H9 (cell line): ENCODE data around the gene SAP25. TPM values are rescaled to one million over a fixed set of nuclear protein-coding genes. Genes with fewer than 3 reads are reported as not detected.

Experiments
- DNase-seq: peaks from one replicate; pipeline ENCODE4 v3.0.0-alpha.2; 2017
- H2AFZ ChIP-seq: one replicate; pipeline ENCODE4 v1.6.1; 2013; ENCODE audit warnings: mild to moderate bottlenecking, low read length, control low read depth, moderate library complexity
- H2AK5ac ChIP-seq: 2 replicates; pipeline ENCODE4 v1.6.1; 2013; ENCODE audit warnings: low read length, control low read depth, mixed read lengths; ENCODE audit not compliant: insufficient read length
- H2BK120ac ChIP-seq: one replicate; pipeline ENCODE4 v1.6.1; 2013; ENCODE audit warnings: low read depth, mild to moderate bottlenecking, low read length, control low read depth, inconsistent platforms; ENCODE audit not compliant: poor library complexity, severe bottlenecking
- H2BK12ac ChIP-seq: 2 replicates; pipeline ENCODE4 v1.6.1; 2013; ENCODE audit warnings: low read length, control low read depth, mixed read lengths, low read depth; ENCODE audit not compliant: insufficient read length
- H2BK15ac ChIP-seq: 2 replicates; pipeline ENCODE4 v1.6.1; 2013; ENCODE audit warnings: low read depth, low read length, control low read depth
- H2BK20ac ChIP-seq: one replicate; pipeline ENCODE4 v1.6.1; 2013; ENCODE audit warnings: low read depth, mild to moderate bottlenecking, low read length, control low read depth, inconsistent platforms; ENCODE audit not compliant: poor library complexity, severe bottlenecking
- H2BK5ac ChIP-seq: 2 replicates; pipeline ENCODE4 v1.6.1; 2013; ENCODE audit warnings: low read length, control low read depth, mixed read lengths; ENCODE audit not compliant: insufficient read length
- H3K14ac ChIP-seq: 2 replicates; pipeline ENCODE4 v1.6.1; 2013; ENCODE audit warnings: low read length, control low read depth; ENCODE audit not compliant: insufficient read depth
- H3K18ac ChIP-seq: 2 replicates; pipeline ENCODE4 v1.6.1; 2013; ENCODE audit warnings: low read depth, mild to moderate bottlenecking, mixed read lengths, low read length, control low read depth; ENCODE audit not compliant: insufficient read length
- H3K23ac ChIP-seq: 2 replicates; pipeline ENCODE4 v1.6.1; 2013; ENCODE audit warnings: low read length, control low read depth, mixed read lengths, low read depth; ENCODE audit not compliant: insufficient read length
- H3K23me2 ChIP-seq: 2 replicates; pipeline ENCODE4 v1.6.1; 2013; ENCODE audit warnings: low read depth, mild to moderate bottlenecking, mixed read lengths, low read length, control low read depth; ENCODE audit not compliant: insufficient read length, poor library complexity, severe bottlenecking
- H3K27ac ChIP-seq: 2 replicates; pipeline ENCODE4 v1.5.1; 2013; ENCODE audit warnings: low read length, control low read depth, mixed read lengths, low read depth; ENCODE audit not compliant: insufficient read length
- H3K27me3 ChIP-seq: 2 replicates; pipeline ENCODE4 v1.6.1; 2013; ENCODE audit warnings: low read length, control low read depth, inconsistent platforms; ENCODE audit not compliant: insufficient read depth
- H3K4ac ChIP-seq: 2 replicates; pipeline ENCODE4 v1.6.1; 2013; ENCODE audit warnings: low read depth, mild to moderate bottlenecking, control low read depth, inconsistent platforms, low read length, moderate library complexity
- H3K4me1 ChIP-seq: 2 replicates; pipeline ENCODE4 v1.6.1; 2013; ENCODE audit warnings: low read length, control low read depth, inconsistent platforms; ENCODE audit not compliant: insufficient read depth
- H3K4me2 ChIP-seq: 2 replicates; pipeline ENCODE4 v1.6.1; 2013; ENCODE audit warnings: low read length, control low read depth, mixed read lengths; ENCODE audit not compliant: insufficient read length, insufficient read depth
- H3K56ac ChIP-seq: 2 replicates; pipeline ENCODE4 v1.6.1; 2013; ENCODE audit warnings: low read depth, mild to moderate bottlenecking, mixed read lengths, low read length, control low read depth; ENCODE audit not compliant: insufficient read length
- H3K79me1 ChIP-seq: 2 replicates; pipeline ENCODE4 v1.6.1; 2013; ENCODE audit warnings: low read depth, mild to moderate bottlenecking, moderate library complexity, low read length, control low read depth, inconsistent platforms; ENCODE audit not compliant: insufficient read depth, poor library complexity, severe bottlenecking
- H3K79me2 ChIP-seq: 2 replicates; pipeline ENCODE4 v1.6.1; 2013; ENCODE audit warnings: low read length, control low read depth, inconsistent platforms; ENCODE audit not compliant: insufficient read depth
- H3K9ac ChIP-seq: 2 replicates; pipeline ENCODE4 v1.6.1; 2013; ENCODE audit warnings: low read length, control low read depth, mixed read lengths; ENCODE audit not compliant: insufficient read length; ENCODE audit errors: extremely low read depth
- H3K9me3 ChIP-seq: one replicate; pipeline ENCODE4 v1.6.1; 2013; ENCODE audit warnings: low read depth, low read length, inconsistent platforms; ENCODE audit not compliant: control insufficient read depth
- H3T11ph ChIP-seq: one replicate; pipeline ENCODE4 v1.6.1; 2013; ENCODE audit warnings: mild to moderate bottlenecking, low read length, control low read depth, inconsistent platforms
- H4K20me1 ChIP-seq: one replicate; pipeline ENCODE4 v1.6.1; 2013; ENCODE audit not compliant: control insufficient read depth, insufficient read length, insufficient read depth
- H4K5ac ChIP-seq: 2 replicates; pipeline ENCODE4 v1.6.1; 2013; ENCODE audit warnings: low read depth, mild to moderate bottlenecking, mixed read lengths, low read length, control low read depth; ENCODE audit not compliant: insufficient read length
- H4K8ac ChIP-seq: replicated peaks from 2 replicates; pipeline ENCODE4 v1.6.1; 2013; ENCODE audit warnings: low read length, control low read depth, mixed read lengths, low read depth; ENCODE audit not compliant: insufficient read length
- H4K91ac ChIP-seq: 2 replicates; pipeline ENCODE4 v1.6.1; 2013; ENCODE audit warnings: low read depth, mild to moderate bottlenecking, moderate library complexity, mixed read lengths, low read length, control low read depth; ENCODE audit not compliant: insufficient read length
- H3K27ac Mint-ChIP-seq, 3 experiments: 2 replicates in 2 of 3; 3 replicates in 1 of 3; pipeline ENCODE4 v1.8.0; 2020 to 2021; ENCODE audit warnings: mixed read lengths in 3 of 3, mild to moderate bottlenecking in 1 of 3, moderate library complexity in 1 of 3
- H3K27me3 Mint-ChIP-seq: 2 replicates; pipeline ENCODE4 v1.8.0; 2021; ENCODE audit warnings: low read depth, mild to moderate bottlenecking, moderate library complexity, mixed read lengths
- H3K36me3 Mint-ChIP-seq, 3 experiments: 2 replicates in 2 of 3; 3 replicates in 1 of 3; pipeline ENCODE4 v1.8.0; 2020 to 2021; ENCODE audit warnings: low read depth in 3 of 3, mixed read lengths in 3 of 3; ENCODE audit not compliant: insufficient read depth in 1 of 3
- H3K4me1 Mint-ChIP-seq, 2 experiments: 2 replicates each; pipeline ENCODE4 v1.8.0; 2020; ENCODE audit warnings: mixed read lengths in 2 of 2
- H3K4me3 Mint-ChIP-seq, 2 experiments: 2 replicates in 1 of 2; 3 replicates in 1 of 2; pipeline ENCODE4 v1.8.0; 2020 to 2021; ENCODE audit warnings: mild to moderate bottlenecking in 2 of 2, mixed read lengths in 2 of 2, moderate library complexity in 1 of 2
- H3K9me3 Mint-ChIP-seq, 2 experiments: 2 replicates in 1 of 2; 3 replicates in 1 of 2; pipeline ENCODE4 v1.8.0; 2020; ENCODE audit warnings: mild to moderate bottlenecking in 2 of 2, mixed read lengths in 2 of 2, moderate library complexity in 1 of 2
- WGBS: extraction: QIAGEN DNeasy Blood & Tissue Kit; methylation state at CpG from one replicate; pipeline ENCODE4 v1.1.7; 2013; ENCODE audit warnings: missing lambda C conversion rate, low lambda C conversion rate, mixed read lengths; ENCODE audit not compliant: insufficient read length; ENCODE audit errors: extremely low coverage; 5-methylcytosine and 5-hydroxymethylcytosine counted together
- total RNA-seq: library from RNA; stranded (reverse); gene quantifications from 2 replicates; pipeline ENCODE4 v1.2.1, GENCODE V29; 2021
- TF ChIP-seq, protein P1 (sequence below): fragments of 200-600 bp; sonication (generic); conservative IDR thresholded peaks from 3 replicates; pipeline ENCODE4 v1.8.0; 2021; ENCODE audit warnings: antibody characterized with exemption, mild to moderate bottlenecking

The SAP25 gene
- total RNA-seq, 1 experiment from 2014 or later: 4.2 TPM

DNA sequence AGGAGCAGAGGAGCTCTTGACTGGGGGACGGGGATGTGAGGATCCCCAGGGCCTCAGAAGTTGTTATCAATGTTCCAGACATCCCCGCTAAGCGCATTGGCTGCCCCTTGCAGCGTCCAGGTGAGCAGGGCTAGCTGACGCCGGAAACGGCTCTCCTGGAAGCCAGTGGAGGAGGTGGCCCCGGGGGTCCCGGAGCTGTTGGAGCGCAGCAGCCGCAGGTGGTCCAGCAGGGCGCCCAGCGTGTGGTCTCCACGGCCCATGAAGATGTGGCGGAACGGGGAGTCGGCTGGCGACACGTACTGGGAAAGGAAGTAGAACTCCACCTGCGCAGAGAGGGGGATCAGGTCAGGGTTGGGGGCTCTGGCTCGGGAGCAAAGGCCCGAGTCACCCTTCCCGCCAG, 47.1 kb upstream of the SAP25 start:
- no peak overlapping the region for H3K23ac ChIP-seq
- no peaks in the 10 kb centered on the region for H3K9me3 ChIP-seq
- no CpG with 5 or more reads among the region's 23 CpGs for WGBS
- peaks cover 1% of the 10 kb centered on the region; the same call in 1 of the 2 replicates for H3K27me3 ChIP-seq
- no peak overlapping the region for H3K14ac ChIP-seq
- no peak overlapping the region for H3K4ac ChIP-seq
- no peak overlapping the region for H2BK12ac ChIP-seq
- no peak overlapping the region for H4K8ac ChIP-seq
- H2BK5ac ChIP-seq: no peak overlapping the region
- no peak overlapping the region for H3K18ac ChIP-seq
- H4K20me1 ChIP-seq: no peaks in the 10 kb centered on the region
- H2BK15ac ChIP-seq: no peak overlapping the region; the same call in 1 of the 2 replicates
- peaks cover 0 to 1% (median 0%) of the 10 kb centered on the region in 3 experiments; a peak in 1 of 7 replicates for H3K36me3 Mint-ChIP-seq
- no peak overlapping the region for H3K56ac ChIP-seq
- no peaks in the 10 kb centered on the region; a peak in 1 of 5 replicates for H3K9me3 Mint-ChIP-seq
- no peak overlapping the region for H3K4me3 Mint-ChIP-seq
- H2AFZ ChIP-seq: no peak overlapping the region
- H3K27me3 Mint-ChIP-seq: peaks cover 14% of the 10 kb centered on the region
- no peaks in the 10 kb centered on the region for H3K23me2 ChIP-seq
- DNase-seq: no peak
- peaks cover under 1 to 2% of the 10 kb centered on the region in 2 experiments for H3K4me1 Mint-ChIP-seq
- H3K79me1 ChIP-seq: no peaks in the 10 kb centered on the region
- H3K4me1 ChIP-seq: no peaks in the 10 kb centered on the region
- H3K4me2 ChIP-seq: no peak overlapping the region
- no peak overlapping the region; a peak in 1 of 7 replicates for H3K27ac Mint-ChIP-seq
- H3K79me2 ChIP-seq: no peaks in the 10 kb centered on the region
- H2AK5ac ChIP-seq: no peak overlapping the region
- no peak overlapping the region for H2BK120ac ChIP-seq
- TF ChIP-seq, protein P1, sequence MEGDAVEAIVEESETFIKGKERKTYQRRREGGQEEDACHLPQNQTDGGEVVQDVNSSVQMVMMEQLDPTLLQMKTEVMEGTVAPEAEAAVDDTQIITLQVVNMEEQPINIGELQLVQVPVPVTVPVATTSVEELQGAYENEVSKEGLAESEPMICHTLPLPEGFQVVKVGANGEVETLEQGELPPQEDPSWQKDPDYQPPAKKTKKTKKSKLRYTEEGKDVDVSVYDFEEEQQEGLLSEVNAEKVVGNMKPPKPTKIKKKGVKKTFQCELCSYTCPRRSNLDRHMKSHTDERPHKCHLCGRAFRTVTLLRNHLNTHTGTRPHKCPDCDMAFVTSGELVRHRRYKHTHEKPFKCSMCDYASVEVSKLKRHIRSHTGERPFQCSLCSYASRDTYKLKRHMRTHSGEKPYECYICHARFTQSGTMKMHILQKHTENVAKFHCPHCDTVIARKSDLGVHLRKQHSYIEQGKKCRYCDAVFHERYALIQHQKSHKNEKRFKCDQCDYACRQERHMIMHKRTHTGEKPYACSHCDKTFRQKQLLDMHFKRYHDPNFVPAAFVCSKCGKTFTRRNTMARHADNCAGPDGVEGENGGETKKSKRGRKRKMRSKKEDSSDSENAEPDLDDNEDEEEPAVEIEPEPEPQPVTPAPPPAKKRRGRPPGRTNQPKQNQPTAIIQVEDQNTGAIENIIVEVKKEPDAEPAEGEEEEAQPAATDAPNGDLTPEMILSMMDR: no peak
- no peak overlapping the region for H4K5ac ChIP-seq
- H4K91ac ChIP-seq: no peak overlapping the region
- no peak overlapping the region for H3K9ac ChIP-seq
- H3K27ac ChIP-seq: no peak overlapping the region
- H3T11ph ChIP-seq: no peak overlapping the region
- no peak overlapping the region for H2BK20ac ChIP-seq
